ENCODE results near the gene CA12.

CA12 gene

DNA sequence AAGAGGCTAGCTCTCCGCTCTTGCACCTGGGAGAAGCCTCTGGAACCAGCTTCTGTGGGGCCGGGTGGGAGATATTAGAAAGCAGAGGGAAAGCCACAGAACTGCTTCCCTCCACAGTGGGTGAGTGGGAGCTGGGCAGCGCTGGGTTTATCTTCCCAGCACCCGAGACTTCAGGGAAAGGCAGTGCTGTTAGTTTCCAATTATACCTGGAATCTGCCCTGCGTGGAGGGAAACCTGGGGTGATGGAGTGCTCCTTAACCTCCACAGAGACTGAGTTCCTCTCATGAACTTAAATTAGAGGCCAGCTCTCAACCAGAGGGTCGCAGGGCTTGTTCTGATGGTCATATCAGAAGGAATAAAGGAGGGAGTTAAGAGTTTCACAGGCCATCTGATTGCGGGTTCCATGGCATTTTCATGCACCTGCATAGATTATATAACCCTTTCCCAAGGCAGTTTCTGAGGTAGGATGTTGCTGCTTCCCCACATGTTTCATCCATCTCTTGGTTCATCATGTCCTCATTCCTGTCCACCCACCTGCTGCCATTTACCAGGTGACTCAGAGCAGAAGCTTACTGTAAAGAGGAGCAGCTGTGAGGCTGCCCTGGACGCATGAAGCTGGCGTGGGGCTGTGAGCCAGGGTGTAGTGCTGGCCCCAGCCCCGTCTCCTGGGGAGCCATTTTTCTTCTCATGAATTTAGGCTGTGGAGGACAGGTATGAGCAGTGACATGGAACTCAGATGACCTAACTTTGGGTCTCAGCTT is 42.5 kb downstream of the CA12 start:
- TF ChIP-seq, protein P1, sequence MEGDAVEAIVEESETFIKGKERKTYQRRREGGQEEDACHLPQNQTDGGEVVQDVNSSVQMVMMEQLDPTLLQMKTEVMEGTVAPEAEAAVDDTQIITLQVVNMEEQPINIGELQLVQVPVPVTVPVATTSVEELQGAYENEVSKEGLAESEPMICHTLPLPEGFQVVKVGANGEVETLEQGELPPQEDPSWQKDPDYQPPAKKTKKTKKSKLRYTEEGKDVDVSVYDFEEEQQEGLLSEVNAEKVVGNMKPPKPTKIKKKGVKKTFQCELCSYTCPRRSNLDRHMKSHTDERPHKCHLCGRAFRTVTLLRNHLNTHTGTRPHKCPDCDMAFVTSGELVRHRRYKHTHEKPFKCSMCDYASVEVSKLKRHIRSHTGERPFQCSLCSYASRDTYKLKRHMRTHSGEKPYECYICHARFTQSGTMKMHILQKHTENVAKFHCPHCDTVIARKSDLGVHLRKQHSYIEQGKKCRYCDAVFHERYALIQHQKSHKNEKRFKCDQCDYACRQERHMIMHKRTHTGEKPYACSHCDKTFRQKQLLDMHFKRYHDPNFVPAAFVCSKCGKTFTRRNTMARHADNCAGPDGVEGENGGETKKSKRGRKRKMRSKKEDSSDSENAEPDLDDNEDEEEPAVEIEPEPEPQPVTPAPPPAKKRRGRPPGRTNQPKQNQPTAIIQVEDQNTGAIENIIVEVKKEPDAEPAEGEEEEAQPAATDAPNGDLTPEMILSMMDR (IDR thresholded peaks at IDR 0.05; ENCODE audit: low read depth, low read length, missing control alignments): no peak
- no peak for DNase-seq (ENCODE audit: low read depth)
- H3K4me3 ChIP-seq (ENCODE audit: low read depth, low read length): no peak overlapping the region

DNA sequence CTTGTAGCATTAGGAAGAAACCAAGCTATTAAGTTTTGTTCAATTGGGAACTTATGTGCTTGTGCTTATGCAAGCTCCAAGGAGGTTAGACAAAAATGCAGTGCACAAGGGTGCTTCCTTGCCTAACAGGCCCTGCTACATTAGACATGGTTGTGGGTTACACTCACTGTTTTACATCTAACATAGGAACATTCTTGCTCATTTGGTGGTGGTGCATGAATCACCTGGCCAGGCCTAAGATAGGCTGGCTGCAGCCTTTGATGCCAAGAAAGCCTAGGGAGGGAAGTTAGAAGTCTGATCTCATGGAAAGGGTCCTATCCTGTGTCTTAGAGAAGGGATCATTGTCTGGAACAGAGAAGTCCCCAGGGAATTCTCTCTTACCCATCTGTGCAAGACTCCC is 43.5 kb downstream of the CA12 start:
- TF ChIP-seq, protein P1 (IDR thresholded peaks at IDR 0.05; ENCODE audit: low read depth, low read length, missing control alignments): no peak
- DNase-seq (ENCODE audit: low read depth): no peak
- no peak overlapping the region for H3K4me3 ChIP-seq (ENCODE audit: low read depth, low read length)

DNA sequence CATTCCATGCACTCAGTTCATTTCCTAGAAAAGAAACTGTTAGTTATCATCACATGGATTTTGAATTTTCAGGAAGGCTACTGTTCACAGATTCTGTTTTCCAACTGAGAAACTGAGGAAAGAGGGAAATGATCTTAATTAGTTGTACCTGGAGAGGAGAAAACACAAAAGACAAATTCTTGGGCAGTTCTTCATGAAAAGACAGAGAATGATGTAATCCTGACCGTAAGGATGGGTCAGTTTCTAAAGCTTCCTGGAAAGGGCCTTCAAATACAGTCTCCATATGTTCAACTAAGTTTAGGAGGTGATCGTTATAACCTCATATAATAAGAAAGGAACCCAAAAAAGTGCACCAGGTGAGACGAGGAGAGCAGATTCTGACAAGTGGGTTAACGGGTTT is 44.6 kb downstream of the CA12 start:
- TF ChIP-seq, protein P1 (IDR thresholded peaks at IDR 0.05; ENCODE audit: low read depth, low read length, missing control alignments): no peak
- no peak for DNase-seq (ENCODE audit: low read depth)

DNA sequence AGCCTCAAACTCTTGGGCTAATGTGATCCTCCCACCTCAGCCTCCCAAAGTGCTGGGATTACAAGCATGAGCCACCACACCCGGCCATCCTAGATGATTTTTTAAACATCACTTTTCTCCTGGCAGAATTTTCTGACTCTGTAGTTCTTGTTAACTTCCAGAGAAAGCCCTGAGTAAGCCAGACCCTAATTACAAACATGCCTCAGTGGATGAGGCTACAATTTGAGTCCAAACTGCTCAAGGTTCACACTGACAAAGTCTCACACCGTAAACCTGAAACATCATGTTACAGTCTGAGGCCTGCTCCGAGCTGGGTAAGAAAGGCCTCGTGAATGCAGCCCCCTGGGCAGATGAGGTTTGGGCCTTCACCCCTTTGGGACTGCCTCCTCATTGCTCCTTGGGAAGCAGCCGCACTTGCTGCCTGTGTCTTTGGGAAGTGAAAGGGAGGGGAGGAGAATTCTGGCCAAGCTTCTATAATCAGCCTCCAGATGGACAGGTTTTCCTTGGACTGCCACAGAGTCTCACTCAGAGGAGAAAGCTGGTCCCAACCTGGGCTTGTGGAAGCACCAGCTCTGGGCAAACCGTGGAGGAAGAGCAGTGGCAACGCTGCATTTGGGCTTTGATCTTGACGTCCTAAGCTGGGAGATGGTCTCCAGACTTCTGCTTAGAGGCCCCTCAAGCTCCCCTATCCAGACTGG is 46.0 kb downstream of the CA12 start:
- DNase-seq (ENCODE audit: low read depth): no peak
- TF ChIP-seq, protein P1 (IDR thresholded peaks at IDR 0.05; ENCODE audit: low read depth, low read length, missing control alignments): no peak
- no peak overlapping the region for H3K4me3 ChIP-seq (ENCODE audit: low read depth, low read length)

More for the DNA sequence above, 44.6 kb downstream of the CA12 start:
- no peak overlapping the region for H3K4me3 ChIP-seq (ENCODE audit: low read depth, low read length)

DNA sequence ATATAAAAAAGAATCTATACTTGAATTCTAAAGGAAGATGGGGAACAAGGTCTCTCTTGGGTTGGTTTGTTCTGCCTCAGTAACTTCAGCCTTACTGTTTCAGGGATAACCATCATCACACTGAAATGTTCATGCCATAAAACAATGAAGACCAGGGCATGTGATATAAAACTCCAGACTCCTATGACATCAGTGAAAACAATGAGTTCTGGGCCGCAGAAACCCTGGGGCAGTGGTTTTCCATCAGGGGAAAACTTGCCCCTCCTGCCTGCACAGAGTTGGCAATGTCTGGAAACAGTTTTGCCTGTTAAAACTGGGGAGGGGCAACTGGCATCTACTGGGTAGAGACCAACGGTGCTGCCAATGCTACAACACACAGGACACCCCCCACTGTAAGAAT is 46.8 kb downstream of the CA12 start:
- TF ChIP-seq, protein P1 (IDR thresholded peaks at IDR 0.05; ENCODE audit: low read depth, low read length, missing control alignments): no peak
- no peak overlapping the region for H3K4me3 ChIP-seq (ENCODE audit: low read depth, low read length)
- DNase-seq (ENCODE audit: low read depth): no peak

DNA sequence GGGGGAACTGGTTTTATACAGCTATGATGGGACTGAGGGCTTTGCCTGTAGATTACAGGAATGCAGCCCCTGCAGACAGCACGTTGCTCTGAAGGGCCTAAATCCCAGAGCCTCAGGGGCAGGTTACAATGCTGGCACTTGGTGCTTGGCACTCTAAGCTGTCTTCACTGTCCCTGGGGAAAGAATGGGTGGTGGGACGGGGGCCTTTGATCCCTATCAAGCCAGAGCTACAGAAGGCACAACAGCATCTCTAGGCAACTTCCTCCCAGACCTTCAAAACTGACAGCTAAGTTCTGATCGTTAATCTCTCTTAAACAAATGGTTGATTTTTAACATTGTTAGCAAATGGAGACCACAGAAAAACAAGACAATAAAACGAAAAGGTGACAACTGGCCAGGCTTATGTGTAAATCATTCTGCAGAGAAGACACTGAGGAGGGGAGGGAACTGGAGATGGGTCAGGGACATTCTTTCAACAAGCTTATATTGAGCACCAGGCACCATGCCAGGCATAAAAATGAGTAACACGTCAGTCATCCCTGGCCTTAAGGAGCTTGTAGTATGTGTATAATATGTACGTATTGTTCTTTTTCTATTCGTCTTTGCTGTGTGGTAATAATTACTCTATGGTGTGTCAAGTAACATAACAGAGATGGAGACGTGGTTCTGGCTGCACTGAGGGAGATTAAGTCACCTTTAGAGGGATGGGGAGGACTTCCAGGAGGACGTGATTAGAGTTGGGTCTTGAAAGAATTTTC is 49.1 kb downstream of the CA12 start:
- H3K4me3 ChIP-seq (ENCODE audit: low read depth, low read length): no peak overlapping the region
- TF ChIP-seq, protein P1 (IDR thresholded peaks at IDR 0.05; ENCODE audit: low read depth, low read length, missing control alignments): no peak
- DNase-seq (ENCODE audit: low read depth): no peak

Data from GM12864 (cell line).